Measurements from ENCODE around the gene PCDHA6. TPM values are rescaled to one million over a fixed set of nuclear protein-coding genes. Genes with fewer than 3 reads are reported as not detected.

The PCDHA6 gene
- total and polyA plus RNA-seq, 2 of the 8 experiments (the other 6 are each of a cell fraction or from before 2014, with no cell fraction given): 0.71 to 7.1 TPM

GRCh38 chr5:140828362-140828737 is 590 bp downstream of the PCDHA6 start:
- DNase-seq (ENCODE audit: low read depth in 1 of 2, low spot score in 2 of 2) (peak in 1 of 2 experiments; percentile 56), FAIRE-seq (no peak)
- no peak overlapping the region for H4K8ac ChIP-seq (ENCODE audit: extremely low read depth, insufficient read depth, low read length)
- H2BK120ac ChIP-seq (replicated peaks; ENCODE audit: low read depth, low read length): no peak overlapping the region
- no peaks in the 10 kb centered on the region for H3K23me2 ChIP-seq (ENCODE audit: low read depth, low read length)
- no peaks in the 10 kb centered on the region; a peak in 1 of 4 replicates for H3K79me2 ChIP-seq (ENCODE audit: control insufficient read depth in 1 of 2, insufficient read depth in 2 of 2, low read length in 2 of 2)
- no peak overlapping the region for H2BK20ac ChIP-seq (ENCODE audit: low read length)
- POLR2A ChIA-PET (ENCODE audit: partially characterized antibody): interaction anchor here (0.7 to 1.8 kb wide), 9 partner anchors 8 to 266 kb away, joined by 3 to 5 read pairs (median 4); partner anchors contain the start of genes PCDHA1, PCDHA12, PCDHA8 and PCDHB2
- no peak overlapping the region for H2BK5ac ChIP-seq (ENCODE audit: low read depth, low read length)
- no peaks in the 10 kb centered on the region for H3K4me1 ChIP-seq (replicated peaks in 1 of 4; ENCODE audit: control insufficient read depth in 3 of 4, insufficient read depth in 4 of 4, low read length in 3 of 4)
- 97% methylated on average over 16 of the region's 18 CpGs; no CpG with 5 or more reads in 1 of the 2 experiments for WGBS, 2 experiments (ENCODE audit: extremely low coverage in 1 of 2, insufficient coverage in 1 of 2, insufficient read length in 1 of 2, insufficient replicate concordance in 2 of 2, low coverage in 1 of 2, low lambda C conversion rate in 2 of 2, missing lambda C conversion rate in 1 of 2)
- H2BK15ac ChIP-seq (ENCODE audit: low read length): no peak overlapping the region
- H3K4me2 ChIP-seq (ENCODE audit: insufficient read depth in 1 of 2, low read depth in 2 of 2, low read length in 2 of 2): no peak overlapping the region; a peak in 1 of 4 replicates
- no peak overlapping the region for H3K4ac ChIP-seq (replicated peaks; ENCODE audit: insufficient read length, low read depth, low read length)
- peaks cover 0 to 1% of the 10 kb centered on the region in 2 experiments for H4K20me1 ChIP-seq (replicated peaks in 1 of 2; ENCODE audit: control insufficient read depth in 1 of 2, insufficient read depth in 2 of 2, low read length in 2 of 2)
- no peak overlapping the region for H3K23ac ChIP-seq (ENCODE audit: insufficient read length)
- H3K4me3 ChIP-seq (ENCODE audit: extremely low read depth in 1 of 4, insufficient read depth in 2 of 4, low read depth in 3 of 4, low read length in 4 of 4): peak overlapping the region in 1 of 4 experiments; percentile 62; a peak in 2 of 8 replicates
- H3K14ac ChIP-seq (ENCODE audit: insufficient read length): no peak overlapping the region
- H2BK12ac ChIP-seq (ENCODE audit: low read depth, low read length): no peak overlapping the region
- no peaks in the 10 kb centered on the region for H3K79me1 ChIP-seq (ENCODE audit: low read depth, low read length)
- no peak overlapping the region for H2AK5ac ChIP-seq (ENCODE audit: low read depth, low read length)
- CTCF ChIA-PET (ENCODE audit: partially characterized antibody): interaction anchor here (0.7 to 6.0 kb wide), 27 partner anchors 8 to 225 kb away, joined by 3 to 58 read pairs (median 5); partner anchors contain the start of genes PCDHA1, PCDHA10, PCDHA11 and PCDHA2
- H3K9ac ChIP-seq (replicated peaks in 1 of 4; ENCODE audit: extremely low read depth in 1 of 4, low read depth in 3 of 4, low read length in 3 of 4): no peak overlapping the region
- no peak overlapping the region for H4K91ac ChIP-seq (replicated peaks; ENCODE audit: insufficient read length, low read length)
- H3K56ac ChIP-seq (replicated peaks; ENCODE audit: insufficient read length, low read depth, low read length): no peak overlapping the region
- H3K27me3 ChIP-seq (replicated peaks in 1 of 4; ENCODE audit: control insufficient read depth in 3 of 4, extremely low read depth in 1 of 4, insufficient read depth in 3 of 4, low read length in 3 of 4): no peaks in the 10 kb centered on the region
- peaks cover 0 to 3% (median 0%) of the 10 kb centered on the region in 4 experiments; a peak in 1 of 8 replicates for H3K36me3 ChIP-seq (ENCODE audit: control insufficient read depth in 2 of 4, insufficient read depth in 4 of 4, low read length in 3 of 4)
- H3K9me3 ChIP-seq (ENCODE audit: insufficient read depth in 2 of 2, low read depth in 1 of 2, low read length in 1 of 2): peaks cover 0 to 10% of the 10 kb centered on the region in 2 experiments; a peak in 1 of 4 replicates
- no peak overlapping the region for H3K27ac ChIP-seq (ENCODE audit: low read depth, low read length)
- H2AFZ ChIP-seq (ENCODE audit: low read length): no peak overlapping the region
- H3K18ac ChIP-seq (ENCODE audit: extremely low read depth, low read length): no peak overlapping the region; the same call in 1 of the 2 replicates
- H4K5ac ChIP-seq (ENCODE audit: insufficient read length, low read depth, low read length): no peak overlapping the region
- TF ChIP-seq CTCF (IDR thresholded peaks at IDR 0.05; ENCODE audit: control extremely low read depth in 1 of 3, insufficient read depth in 1 of 3, low read depth in 1 of 3, low read length in 3 of 3) (peak; percentile 13 to 32 (median 27); a peak in 3 of 4 replicates), GABPA (IDR thresholded peaks at IDR 0.05; ENCODE audit: borderline replicate concordance, insufficient read depth, low read length) (no peak)
